HG03558 (cell line): ENCODE measurements around the gene MRPL40.

Experiments used
- ATAC-seq: cut with Tn5 transposase; IDR thresholded peaks from one replicate; pipeline ENCODE4 v1.9.1; 2021; ENCODE audit warnings: moderate number of reproducible peaks; ENCODE audit not compliant: unreplicated experiment; ENCODE audit errors: extremely low read depth

Gene MRPL40

DNA sequence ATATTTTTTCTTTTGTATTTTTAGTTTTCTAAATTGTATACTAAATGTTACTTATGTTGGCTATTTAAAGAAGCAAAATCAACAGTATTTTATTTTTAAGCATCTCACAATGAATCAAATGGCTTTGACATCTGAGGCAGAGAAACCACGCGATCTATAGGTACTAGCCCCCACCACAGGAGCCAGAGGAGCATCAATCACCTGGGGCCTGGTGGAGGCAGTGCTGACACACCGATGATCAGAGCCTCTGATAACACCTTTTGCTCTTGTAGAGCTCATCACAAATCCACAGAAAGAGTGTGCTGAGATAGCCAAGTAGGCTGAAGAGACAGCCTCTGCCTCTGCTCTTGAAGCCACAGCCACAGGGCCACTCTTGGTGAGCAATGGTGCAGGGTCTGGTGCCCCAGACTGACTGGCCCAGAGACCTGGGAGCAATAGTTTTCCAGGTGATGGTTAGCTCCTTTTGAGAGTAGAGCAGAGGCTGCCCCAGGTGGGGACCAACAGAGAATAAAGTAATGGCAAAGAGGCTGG is 26.0 kb upstream of the MRPL40 start:
- no peak for ATAC-seq

DNA sequence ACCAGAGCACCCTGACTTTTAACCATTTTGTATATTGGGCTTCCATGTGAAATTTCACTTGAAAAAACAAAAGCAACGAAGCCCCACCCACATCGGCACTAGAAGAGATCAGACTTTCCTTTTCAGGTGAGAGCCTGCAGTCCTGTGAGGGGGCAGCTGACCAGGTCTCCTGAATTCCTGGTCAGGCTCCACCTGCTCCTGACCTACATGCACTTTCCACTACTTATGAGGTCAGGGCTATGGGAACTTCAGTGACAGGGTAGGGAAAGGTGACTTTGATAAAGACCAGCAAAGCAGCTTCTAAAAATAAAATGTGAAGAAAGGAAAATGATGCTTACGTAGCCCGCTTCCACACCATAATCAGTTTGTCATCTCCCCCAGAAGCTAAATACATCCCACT is 25.5 kb upstream of the MRPL40 start:
- ATAC-seq: no peak

DNA sequence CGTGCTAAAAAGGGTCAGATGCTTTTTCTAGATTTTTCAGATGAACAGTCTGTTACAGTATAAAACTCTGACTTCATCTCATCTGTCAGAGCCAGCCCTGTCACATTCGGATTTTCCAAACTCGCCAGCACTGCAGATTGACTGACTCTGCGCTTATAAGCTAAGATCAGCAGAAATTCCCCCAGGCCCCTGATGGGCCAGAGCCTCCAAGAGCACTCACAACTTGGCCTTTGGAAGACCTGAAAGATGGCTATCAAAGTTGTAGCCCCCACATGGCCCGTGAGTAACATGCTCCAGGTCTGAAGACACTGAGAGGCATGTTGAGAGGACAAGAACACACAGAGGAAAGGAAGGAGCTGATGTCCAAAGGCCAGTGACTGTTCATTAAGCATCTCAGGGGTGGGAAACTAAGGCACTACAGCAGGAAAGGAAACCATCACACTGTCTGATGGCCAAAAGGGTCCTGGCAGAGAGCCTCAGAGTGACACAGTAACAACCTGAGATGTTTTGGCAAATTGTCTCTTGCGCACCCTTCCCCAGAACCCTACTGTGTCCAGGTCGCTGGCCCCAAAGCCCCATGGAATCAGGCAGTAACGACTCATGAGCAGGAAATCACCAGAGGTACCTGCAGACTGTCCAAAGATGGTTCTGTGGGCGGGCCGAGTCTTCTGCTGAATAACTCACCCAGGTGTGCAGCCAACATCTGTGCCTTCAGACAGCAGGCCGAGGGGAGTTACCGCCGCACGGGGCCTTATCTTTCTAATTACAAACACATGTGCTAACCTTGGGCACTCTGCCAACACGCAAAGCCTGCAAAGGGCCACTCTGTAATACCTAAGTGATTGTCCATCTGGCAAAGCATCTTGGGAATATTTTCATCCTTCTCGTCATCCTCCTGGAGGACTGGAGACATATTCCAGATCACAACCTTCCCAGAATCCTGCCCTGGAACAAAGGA is 24.4 kb upstream of the MRPL40 start:
- no peak for ATAC-seq

DNA sequence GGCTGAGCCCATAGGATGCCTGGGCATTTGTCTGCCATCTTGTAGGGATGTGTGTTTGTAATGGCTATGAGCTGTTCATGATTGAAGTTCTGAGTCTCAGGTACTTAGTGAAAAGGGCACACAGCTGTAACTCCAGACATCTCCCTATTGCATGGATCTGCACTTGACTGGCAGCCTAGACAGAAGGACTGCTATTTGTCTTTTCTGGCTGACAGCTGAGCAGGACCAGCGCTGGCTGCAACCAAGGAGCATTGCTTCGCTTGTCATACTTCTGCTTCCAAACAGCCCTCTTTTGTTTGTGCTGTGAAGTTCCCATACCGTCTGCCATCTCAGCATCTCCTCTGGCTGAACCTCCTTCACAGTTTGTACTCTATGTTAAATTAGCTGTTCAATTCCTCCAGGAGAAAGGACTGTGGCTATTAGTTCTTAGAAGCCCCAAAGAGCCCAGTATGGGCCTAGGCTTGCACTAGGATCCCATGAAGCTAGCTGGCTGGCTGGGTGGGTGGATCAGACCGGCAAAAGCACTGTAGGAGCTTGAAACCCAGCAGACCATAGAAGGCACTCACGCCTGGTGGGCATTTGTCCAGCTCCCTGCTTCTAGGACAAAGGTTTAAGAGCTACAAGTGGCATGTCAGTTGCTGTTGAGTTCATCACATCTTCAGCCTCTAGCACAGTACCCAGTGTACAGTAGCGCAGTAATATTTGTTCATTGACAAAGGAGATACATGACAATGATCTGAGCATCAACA is 21.2 kb upstream of the MRPL40 start:
- ATAC-seq: no peak

DNA sequence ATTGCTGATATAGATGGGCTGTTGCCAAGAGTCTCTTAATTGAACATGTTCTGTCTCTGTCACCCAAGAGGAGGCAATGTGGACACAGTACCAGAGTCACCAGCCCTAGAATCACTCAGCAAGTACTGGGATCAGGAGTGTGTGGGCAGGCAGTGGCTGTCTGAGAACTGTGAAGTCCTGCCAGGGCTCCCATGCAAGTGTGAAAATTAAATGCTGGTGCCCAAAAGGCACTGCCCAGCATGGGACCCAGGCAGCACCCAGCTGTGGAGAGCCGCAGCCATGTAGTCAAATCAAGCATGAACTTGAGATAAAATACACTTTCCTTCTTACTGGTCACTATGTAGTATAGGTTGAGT is 20.7 kb upstream of the MRPL40 start:
- no peak for ATAC-seq

DNA sequence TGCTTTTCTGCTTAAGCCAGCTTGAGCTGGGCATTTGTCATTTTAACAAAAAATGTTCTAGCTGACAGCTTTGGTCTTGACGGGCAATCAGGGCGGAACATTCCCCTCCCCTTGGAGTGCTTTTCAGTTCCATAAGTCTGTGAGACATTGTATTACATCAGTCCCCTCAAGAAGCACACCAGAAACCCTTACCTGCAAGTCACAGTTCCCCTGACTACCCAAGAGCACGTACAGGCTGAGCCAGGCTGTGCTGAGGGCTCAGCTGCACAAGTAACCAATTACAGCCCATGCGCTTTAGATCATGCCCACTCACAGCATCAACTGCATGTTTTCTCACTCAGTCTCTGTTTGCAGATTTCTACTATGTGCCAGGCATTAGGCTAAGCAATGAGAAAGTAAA is 19.9 kb upstream of the MRPL40 start:
- ATAC-seq: no peak

DNA sequence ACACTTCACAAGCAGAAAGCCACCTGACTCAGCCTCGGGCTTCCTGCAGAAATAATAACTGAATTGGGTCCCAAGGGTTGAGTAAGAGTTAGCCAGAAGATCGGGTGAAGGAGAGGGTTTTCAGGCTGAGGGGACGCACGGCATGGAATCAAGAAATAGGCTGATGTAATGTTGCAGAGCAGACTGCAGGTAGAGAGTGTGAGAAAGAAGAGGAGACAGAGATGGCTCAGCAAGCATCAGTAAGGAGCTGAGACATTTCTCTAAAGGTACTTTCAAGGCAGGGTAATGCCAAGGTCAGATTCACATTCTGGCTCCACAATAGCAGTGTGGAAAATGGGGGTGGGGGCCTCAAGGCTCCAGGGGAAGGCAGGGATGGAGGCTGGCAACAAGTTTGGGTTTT is 19.4 kb upstream of the MRPL40 start:
- ATAC-seq: no peak

DNA sequence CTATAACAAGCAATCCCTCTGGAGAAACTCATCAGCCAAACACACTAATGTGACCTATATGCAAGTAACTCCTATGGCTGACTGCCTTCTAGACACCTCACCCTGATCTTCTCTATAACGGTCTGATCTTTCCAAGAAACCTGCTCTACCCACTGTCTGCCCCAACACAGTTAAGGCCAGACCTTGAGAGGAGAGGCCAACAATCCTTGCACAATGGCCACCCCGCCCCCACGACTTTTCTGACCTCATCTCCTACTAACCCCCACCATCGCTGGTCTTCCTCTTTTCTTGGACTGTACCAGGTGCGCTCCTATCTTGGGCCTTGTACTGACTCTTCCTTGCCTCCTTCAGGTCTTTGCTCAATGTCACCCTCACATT is 13.3 kb upstream of the MRPL40 start:
- ATAC-seq: no peak

DNA sequence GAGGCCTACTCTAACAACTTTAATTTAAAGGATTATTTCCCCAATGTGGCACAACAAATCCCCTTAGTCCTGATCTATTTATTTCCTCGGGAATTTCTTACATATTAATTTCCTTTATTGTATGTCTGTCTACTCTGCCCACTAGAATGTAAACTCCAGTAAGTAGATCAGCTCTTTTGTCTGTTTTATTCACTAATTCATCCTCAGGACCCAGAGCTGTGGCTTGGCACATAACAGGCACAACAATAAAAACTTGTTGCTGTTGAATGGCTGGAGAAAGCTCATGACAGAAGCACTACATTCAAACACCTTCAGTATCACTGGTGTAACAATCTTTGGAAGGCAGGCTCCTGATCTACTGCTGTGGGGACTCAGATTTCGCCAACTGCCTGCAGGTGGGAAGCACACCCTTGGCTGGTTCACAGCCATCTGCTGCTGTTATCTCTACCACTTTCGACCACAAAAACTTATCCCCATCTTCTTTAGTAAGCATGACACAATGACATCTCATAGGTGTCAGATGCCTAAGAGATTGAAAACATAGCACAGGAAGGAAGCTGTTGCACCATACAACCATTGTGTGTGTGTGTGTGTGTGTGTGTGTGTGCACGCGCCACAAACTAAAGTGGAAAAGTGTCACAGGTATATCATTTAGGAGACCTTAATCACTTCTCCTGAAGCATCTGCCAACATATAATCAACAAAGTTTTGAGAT is 12.7 kb upstream of the MRPL40 start:
- peak; percentile 52 for ATAC-seq

DNA sequence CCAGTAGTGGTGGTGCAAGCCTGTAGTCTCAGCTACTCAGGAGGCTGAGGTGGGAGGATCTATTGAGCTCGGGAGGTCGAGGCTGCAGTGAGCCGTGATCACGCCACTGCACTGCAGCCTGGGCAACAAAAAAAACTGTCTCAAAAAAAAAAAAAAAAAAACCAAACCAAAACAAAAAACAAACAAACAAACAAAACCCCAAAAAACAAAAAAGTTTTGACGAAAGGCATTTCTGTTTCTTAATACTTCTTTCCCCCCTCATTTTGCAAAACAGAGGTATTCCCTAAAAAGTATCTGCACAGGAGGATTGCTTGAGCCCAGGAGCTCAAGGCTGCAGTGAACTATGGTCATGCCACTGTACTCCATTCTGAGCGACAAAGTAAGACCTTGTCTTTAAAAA is 12.0 kb upstream of the MRPL40 start:
- ATAC-seq: no peak

DNA sequence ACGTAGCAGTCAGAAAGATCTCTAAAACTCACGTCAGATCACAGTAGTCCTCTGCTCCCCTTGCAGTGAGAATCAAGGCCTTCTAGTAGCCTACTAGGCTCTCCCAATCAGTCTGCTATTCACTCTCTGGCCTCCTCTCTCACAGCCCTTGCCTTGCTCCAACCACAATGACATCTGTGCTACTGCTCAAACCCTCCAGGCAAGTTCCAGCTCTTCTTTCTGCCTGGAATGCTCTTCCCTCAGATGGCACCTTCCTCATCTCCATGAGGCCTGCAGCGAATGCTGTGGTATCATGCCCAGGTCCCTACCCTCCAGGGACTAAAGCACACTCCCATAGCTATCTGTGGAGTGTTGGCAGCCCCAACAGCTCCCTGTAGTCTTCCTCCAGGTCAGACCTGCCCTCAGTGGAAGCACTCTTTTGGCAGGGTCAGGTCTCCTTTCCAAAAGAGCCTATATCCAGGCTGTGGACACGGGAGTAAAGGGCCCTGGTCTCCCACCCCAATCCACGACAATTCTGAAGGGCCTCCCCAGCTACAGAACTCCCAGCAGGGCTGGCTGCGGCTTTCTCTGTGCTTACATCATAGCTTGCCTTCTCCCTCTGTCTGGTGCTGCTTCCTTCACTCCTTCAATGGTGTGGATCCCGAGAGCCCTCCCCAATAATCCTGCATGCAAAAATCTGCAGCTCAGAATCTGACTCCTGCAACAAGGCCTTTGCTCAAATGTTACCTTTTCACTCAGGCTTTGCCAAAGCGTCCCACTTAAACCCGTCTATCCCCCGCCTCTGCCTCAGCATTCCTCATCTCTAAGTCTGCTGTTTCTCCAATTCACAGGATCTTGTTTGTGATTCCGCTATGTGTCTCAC is 9.7 kb upstream of the MRPL40 start:
- ATAC-seq: no peak

DNA sequence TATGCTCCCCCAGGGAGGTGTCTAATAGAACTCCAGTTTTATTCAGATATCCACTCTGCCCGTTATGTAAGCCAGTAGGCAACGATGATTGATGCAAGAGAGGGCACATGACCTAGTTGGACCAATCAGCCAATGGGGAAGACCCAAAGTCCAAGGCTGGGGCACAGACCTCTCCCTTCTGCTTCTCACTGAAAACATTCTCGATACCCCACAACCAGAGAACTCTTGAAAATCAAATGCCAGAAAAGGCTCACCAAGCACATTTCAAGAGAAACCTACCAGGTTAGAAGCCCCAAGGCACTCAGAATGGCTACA is 8.2 kb upstream of the MRPL40 start:
- no peak for ATAC-seq

DNA sequence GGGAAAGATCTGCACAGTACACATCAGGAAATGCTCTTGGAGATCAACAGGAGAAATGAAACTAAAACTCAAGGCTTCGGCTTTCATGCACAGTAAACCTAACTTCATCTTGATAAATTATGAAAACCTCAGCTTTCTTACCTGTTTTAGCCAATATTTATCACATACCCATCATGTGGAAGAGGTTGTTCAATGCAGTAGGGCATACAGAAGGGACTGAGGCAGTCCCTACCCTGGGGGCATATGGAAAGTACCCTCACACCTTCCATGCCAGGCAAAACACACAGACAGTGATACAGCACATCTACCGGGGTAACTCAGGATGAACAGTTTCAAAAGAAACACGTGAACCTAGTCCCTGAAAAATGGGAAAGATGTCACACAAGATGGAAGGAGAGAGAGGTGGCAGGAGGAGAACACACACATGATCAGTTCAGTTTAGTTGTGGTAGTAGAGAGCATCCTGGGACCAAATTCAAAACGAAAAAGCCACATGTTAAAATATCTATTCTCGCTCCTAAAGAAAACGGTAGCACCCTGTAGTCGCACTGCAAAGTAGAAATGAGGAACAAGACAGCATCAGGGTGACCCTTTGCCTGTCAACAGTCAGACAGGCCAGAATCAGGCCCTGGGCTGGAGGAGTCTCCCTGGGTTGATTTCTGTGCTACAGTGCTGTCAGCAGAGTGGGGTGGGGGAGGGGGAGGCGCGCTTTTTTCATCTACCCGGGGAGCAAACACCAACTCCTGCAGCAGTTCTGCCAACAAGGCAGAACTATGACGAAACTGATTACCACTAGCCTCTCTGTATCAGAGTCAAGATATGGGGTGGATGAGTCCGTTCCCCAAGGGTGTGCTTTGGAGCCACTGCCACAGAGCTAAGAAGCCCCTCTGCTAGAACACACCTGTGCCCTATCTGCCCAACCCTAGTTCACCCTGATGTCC is 2.1 kb upstream of the MRPL40 start:
- no peak for ATAC-seq

DNA sequence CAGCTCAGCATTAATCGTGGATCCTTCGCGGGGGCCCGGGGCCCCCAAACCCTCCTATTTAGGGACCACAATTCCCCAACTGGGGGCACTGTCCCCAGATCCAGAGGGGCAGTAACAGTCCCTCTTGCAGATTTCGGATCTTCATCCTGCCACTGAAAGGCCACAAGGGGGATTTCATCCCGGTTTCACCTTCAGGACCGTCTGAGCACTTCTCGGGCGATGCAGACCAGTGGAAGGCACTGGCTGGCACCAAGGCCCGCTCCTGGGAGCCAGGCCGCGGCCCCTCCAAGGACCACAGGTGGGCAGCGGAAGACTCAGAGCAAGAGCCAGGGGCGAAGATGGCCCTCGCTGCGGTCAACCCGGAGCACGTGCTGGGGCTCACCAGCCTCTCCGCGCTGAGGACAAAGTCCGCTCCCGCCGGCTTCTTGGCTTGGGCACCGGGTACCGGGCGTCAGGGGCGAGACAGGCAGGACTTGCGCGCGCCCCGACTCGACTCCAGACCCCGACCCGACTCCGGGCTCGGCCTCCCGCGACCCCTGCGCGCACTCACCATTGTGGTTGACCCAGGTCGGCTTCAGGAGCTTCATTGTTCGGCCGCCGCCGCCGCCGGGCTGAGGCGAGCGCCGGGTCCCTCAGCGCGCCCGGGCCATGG is 1.3 kb upstream of the MRPL40 start:
- no peak for ATAC-seq

DNA sequence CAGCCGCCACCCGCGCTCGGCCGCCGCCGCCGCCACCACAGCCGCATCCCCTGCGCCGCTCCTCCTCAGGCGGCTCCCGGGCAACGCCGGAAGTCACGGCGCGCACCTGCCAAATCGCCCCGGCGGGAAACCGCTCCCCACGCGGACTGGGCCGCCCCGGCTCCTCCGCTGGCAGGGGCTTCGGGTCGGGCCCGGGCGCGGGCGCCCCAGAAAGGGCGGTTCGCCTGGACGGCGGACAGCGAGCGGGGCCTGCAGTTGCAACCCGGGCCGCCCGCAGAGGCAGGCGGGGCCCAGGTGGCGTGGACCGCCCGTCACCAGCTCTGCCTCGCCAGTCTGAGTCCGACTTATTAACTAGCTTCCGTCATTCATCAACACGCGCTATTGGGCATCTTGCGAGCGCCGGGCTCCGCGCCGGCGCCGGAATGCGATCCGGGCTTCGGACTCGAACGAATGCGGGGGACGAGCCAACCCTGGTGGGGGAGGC is 654 bp upstream of the MRPL40 start, which contains the start of gene HIRA:
Gene HIRA, minus strand, starts transcription at position 85 of the 484 bp plus-strand sequence. CDS start 257 bp downstream, outside the sequence.
- ATAC-seq: peak; percentile 29

DNA sequence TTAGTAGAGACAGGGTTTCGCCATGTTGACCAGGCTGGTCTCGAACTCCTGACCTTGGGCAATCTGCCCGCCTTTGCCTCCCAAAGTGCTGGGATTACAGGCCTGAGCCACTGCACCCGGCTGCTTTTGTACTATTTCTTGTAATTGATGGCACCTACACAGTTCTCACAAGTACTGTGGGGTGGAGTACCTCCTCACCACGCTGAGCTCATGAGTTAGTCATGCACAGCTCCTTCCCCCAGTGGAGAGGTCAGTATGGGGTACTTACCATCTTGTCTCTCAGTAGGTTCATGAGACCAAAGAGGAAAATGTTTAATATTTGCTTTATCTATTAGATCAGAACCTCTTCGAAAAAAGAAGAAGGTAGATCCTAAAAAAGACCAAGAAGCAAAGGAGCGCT is 2.1 kb downstream of the MRPL40 start:
- ATAC-seq: no peak

DNA sequence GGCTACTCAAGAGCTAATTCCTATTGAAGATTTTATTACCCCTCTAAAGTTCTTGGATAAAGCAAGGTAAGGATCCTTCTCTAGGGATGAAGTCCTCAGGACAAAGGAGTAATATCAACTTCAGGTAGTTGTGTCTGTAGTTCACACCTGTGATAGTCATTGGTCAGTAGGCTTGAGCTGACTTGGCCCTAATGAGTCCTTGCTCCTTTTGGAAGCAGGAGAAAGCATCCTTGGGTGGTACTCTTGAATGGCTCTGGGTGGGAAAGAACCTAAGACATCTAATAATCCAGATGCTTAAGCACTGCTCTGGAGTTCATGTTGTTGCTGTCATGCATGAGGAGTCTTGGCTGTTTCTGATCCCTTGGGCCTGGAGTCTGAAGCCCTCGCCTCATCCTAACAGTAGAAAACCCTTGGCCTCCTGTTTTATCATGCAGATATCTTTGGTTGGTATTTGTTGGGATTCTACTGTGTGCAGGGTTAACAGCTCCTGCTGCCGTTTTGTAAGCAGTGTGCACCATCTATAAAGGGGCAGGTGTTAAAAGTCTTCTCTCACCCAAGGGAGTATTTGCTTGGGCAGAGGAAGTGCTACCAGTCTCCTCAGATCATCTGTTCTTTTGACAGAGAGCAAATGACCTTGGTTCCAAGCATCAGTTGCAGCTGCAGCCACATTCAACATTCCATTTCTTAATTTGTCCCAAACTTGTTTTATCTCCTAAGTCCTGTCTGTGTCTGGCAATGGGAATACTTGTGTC is 2.7 kb downstream of the MRPL40 start:
- ATAC-seq: no peak
